Breast epithelium (tissue), 4 donors: ENCODE data around the gene NR1I2. TPM values are rescaled to one million over a fixed set of nuclear protein-coding genes. Genes with fewer than 3 reads are reported as not detected.

Experiments
- DNase-seq, 2 donors: peaks; one replicate each; pipeline ENCODE4 v3.0.0-alpha.2; 2019; ENCODE audit warnings: low spot score in 2 of 2
- H3K27ac ChIP-seq, 2 donors: fragments of 200-600 bp; sonication (generic) in 1 of 2; one replicate each; pipeline ENCODE4 v1.5.1; 2016 to 2019; ENCODE audit warnings: mild to moderate bottlenecking in 1 of 2
- H3K27me3 ChIP-seq, 2 donors: fragments of 200-600 bp; sonication (generic) in 1 of 2; one replicate each; pipeline versions ENCODE4 v1.5.1 to v1.6.0; 2017 to 2019; ENCODE audit warnings: control low read depth in 1 of 2, mild to moderate bottlenecking in 1 of 2
- H3K36me3 ChIP-seq: fragments of 200-600 bp; one replicate; pipeline ENCODE4 v1.5.1; 2019
- H3K4me1 ChIP-seq, 2 donors: fragments of 200-600 bp; sonication (generic); one replicate each; pipeline ENCODE4 v1.5.1; 2016 to 2019; ENCODE audit warnings: control low read depth in 1 of 2
- H3K4me3 ChIP-seq, 3 donors: fragments of 200-600 bp; sonication (generic); 1 replicate in 2 of 3; 2 replicates in 1 of 3; pipeline ENCODE4 v1.5.1; 2016 to 2019; ENCODE audit warnings: mild to moderate bottlenecking in 3 of 3, moderate library complexity in 2 of 3
- H3K9me3 ChIP-seq, 2 donors: fragments of 200-600 bp; sonication (generic) in 1 of 2; one replicate each; pipeline ENCODE4 v1.5.1; 2016 to 2019; ENCODE audit warnings: control low read depth in 1 of 2
- POLR2A ChIP-seq: fragments of 450-650 bp; IDR thresholded peaks from one replicate; pipeline ENCODE4 v1.6.1; 2016; ENCODE audit warnings: antibody characterized with exemption, mild to moderate bottlenecking, moderate library complexity
- POLR2AphosphoS5 ChIP-seq, 3 donors: sonication (generic); formaldehyde crosslinking; IDR thresholded peaks; one replicate each; pipeline ENCODE4 v1.6.1; 2017; ENCODE audit warnings: antibody characterized with exemption in 3 of 3
- intact Hi-C: fragments of 100-400 bp; cut with DNase I; formaldehyde crosslinking; loops from one replicate; pipeline ENCODE4 v1.15.1; 2023; ENCODE audit warnings: low total_unique reads
- total RNA-seq, 3 donors: library from RNA; depleted of rRNA; stranded (reverse); fragments of >200 nt; gene quantifications; one replicate each; pipeline ENCODE4 v1.1.0, GENCODE V29; 2016
- TF ChIP-seq, protein P1 (sequence below), 3 donors: fragments of 450-650 bp; IDR thresholded peaks; one replicate each; pipeline ENCODE4 v1.5.1; 2016 to 2017; ENCODE audit warnings: antibody characterized with exemption in 3 of 3, mild to moderate bottlenecking in 3 of 3, moderate library complexity in 3 of 3

Gene NR1I2
- total RNA-seq, 3 donors from 2014 or later = 0.29 to 0.98 (median 0.32) TPM

DNA sequence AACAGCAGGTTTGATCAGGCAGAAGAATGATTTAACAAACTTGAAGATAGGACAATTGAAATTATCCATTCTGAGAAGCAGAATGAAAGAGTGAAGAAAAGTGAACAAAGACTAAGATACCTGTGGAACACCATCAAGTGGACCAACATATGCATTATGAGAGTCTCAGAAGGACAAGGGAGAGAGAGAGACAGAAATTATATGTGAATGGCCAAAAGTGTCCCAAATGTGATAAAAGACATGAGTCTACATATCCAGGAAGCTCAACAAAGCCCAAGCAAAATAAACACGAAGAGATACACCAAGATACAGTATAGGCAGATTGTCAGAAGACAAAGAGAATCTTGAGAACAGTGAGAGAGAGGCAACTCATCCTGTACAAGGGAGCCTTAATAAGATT is 5.6 kb upstream of the NR1I2 start:
- Histone ChIP-seq H3K9me3 (peaks cover 6 to 8% of the 10 kb centered on the region in 2 donors), H3K27me3 (no peaks in the 10 kb centered on the region), H3K4me3 (no peak overlapping the region), H3K4me1 (no peaks in the 10 kb centered on the region), H3K27ac (no peak overlapping the region), H3K36me3 (no peaks in the 10 kb centered on the region)
- TF ChIP-seq, protein P1, sequence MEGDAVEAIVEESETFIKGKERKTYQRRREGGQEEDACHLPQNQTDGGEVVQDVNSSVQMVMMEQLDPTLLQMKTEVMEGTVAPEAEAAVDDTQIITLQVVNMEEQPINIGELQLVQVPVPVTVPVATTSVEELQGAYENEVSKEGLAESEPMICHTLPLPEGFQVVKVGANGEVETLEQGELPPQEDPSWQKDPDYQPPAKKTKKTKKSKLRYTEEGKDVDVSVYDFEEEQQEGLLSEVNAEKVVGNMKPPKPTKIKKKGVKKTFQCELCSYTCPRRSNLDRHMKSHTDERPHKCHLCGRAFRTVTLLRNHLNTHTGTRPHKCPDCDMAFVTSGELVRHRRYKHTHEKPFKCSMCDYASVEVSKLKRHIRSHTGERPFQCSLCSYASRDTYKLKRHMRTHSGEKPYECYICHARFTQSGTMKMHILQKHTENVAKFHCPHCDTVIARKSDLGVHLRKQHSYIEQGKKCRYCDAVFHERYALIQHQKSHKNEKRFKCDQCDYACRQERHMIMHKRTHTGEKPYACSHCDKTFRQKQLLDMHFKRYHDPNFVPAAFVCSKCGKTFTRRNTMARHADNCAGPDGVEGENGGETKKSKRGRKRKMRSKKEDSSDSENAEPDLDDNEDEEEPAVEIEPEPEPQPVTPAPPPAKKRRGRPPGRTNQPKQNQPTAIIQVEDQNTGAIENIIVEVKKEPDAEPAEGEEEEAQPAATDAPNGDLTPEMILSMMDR (IDR thresholded peaks at IDR 0.05) = no peak
- TF ChIP-seq POLR2A = no peak
- no peak for TF ChIP-seq POLR2AphosphoS5 (IDR thresholded peaks at IDR 0.05)
- intact Hi-C loops = no loop called here
- no peak for DNase-seq

DNA sequence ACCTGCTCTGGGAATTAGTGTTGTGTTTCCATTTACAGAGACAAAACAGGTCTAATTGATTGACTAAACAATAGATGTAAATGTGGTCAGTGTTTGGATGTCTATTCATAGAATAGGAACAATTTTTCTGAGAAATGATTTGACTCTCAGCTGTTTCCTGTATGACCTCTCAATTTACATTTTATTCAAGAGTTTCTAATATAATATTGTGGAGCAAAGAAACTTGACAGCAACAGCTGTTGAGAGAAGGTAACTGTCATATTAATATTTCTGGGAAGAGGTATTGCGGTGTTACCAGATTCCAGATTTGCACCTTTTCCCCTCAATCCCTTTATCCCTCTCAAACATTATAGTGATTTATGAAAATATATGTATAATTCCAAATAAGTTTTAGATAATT is 3.7 kb upstream of the NR1I2 start:
- H3K9me3 ChIP-seq = peaks cover 6 to 8% of the 10 kb centered on the region in 2 donors
- intact Hi-C loops = no loop called here
- TF ChIP-seq, protein P1 (IDR thresholded peaks at IDR 0.05) = no peak
- TF ChIP-seq POLR2AphosphoS5 (IDR thresholded peaks at IDR 0.05) (no peak), POLR2A (no peak)
- no peak overlapping the region for H3K4me3 ChIP-seq
- no peaks in the 10 kb centered on the region for H3K27me3 ChIP-seq
- no peaks in the 10 kb centered on the region for H3K36me3 ChIP-seq
- DNase-seq = no peak
- no peaks in the 10 kb centered on the region for H3K4me1 ChIP-seq
- H3K27ac ChIP-seq = no peak overlapping the region

DNA sequence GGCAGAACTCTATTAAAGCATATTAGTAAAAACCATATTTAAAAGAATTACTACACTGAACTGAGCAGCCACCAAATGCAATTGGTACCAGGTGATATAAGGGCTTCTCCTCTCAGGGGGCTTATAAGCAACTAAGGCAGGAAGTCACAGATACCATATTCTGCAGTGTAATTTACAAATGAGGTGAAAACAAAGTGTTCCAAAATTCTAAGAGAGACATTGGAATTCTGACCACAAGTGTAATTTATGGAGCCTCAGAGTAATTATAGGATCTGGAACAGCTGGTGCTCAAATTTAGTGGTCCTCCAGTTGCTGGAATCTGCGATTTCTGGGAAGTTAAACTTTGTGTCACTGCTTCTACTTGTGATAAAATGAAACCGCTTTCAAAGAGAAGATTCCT is 3.1 kb upstream of the NR1I2 start:
- no peak overlapping the region for H3K4me3 ChIP-seq
- H3K36me3 ChIP-seq = no peaks in the 10 kb centered on the region
- DNase-seq = no peak
- H3K27me3 ChIP-seq = no peaks in the 10 kb centered on the region
- peaks cover 6 to 8% of the 10 kb centered on the region in 2 donors for H3K9me3 ChIP-seq
- no peak for TF ChIP-seq POLR2A
- TF ChIP-seq, protein P1 (IDR thresholded peaks at IDR 0.05) = no peak
- TF ChIP-seq POLR2AphosphoS5 (IDR thresholded peaks at IDR 0.05) = no peak
- H3K4me1 ChIP-seq = no peaks in the 10 kb centered on the region
- no peak overlapping the region for H3K27ac ChIP-seq
- intact Hi-C loops = no loop called here

DNA sequence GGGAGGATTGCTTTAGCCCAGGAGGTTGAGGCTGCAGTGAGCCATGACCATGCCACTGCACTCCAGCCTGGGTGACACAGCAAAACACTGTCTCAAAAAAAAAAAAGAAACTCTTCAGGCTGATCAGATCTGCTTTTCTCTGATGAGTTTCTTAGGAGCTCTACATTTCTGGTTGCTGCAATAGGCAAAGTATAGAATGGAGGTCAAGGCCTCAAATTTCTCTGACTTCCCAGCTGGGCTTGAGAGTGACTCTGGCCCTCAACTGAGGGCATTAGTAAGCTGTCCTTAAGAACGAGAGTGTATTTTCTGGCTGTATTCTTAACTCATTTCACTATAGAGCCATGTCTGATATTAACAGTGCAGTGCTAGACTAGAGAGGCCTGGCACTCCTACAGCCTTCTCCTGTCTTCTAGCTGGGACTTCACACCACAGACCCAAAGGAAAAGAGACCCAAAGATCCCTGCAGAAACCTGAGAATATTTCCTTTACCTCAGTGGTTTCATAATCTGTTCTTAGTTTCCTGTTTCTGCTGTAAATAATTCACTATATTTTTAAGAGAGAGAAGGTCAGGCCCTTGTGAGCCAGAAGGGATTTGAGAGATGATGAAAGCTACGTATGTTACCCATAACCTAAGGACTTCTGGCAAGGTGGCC is 2.0 kb upstream of the NR1I2 start:
- no peak for TF ChIP-seq POLR2A
- no peak for TF ChIP-seq POLR2AphosphoS5 (IDR thresholded peaks at IDR 0.05)
- TF ChIP-seq, protein P1 (IDR thresholded peaks at IDR 0.05) = no peak
- peaks cover 6 to 8% of the 10 kb centered on the region in 2 donors for H3K9me3 ChIP-seq
- no peaks in the 10 kb centered on the region for H3K4me1 ChIP-seq
- intact Hi-C loops = no loop called here
- H3K4me3 ChIP-seq = no peak overlapping the region
- no peak overlapping the region for H3K27ac ChIP-seq
- H3K36me3 ChIP-seq = no peaks in the 10 kb centered on the region
- no peaks in the 10 kb centered on the region for H3K27me3 ChIP-seq
- DNase-seq = no peak

DNA sequence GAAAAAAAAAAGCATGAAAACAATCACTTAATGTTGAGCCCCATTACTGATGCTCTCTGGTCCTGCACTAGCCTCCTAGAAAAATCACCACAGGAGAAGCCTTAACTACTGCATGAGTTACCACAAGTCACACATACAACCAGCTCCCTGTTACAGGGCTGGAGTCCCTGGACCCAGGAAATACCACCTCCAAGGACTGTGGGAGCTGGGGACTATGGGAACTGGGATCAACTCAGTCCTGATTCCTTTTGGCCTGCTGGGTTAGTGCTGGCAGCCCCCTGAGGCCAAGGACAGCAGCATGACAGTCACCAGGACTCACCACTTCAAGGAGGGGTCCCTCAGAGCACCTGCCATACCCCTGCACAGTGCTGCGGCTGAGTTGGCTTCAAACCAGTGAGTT is 559 bp downstream of the NR1I2 start:
- Histone ChIP-seq H3K4me1 (no peaks in the 10 kb centered on the region), H3K36me3 (no peaks in the 10 kb centered on the region), H3K27ac (no peak overlapping the region), H3K4me3 (no peak overlapping the region), H3K9me3 (no peaks in the 10 kb centered on the region), H3K27me3 (no peaks in the 10 kb centered on the region)
- intact Hi-C loops = no loop called here
- no peak for DNase-seq
- no peak for TF ChIP-seq POLR2A
- TF ChIP-seq, protein P1 (IDR thresholded peaks at IDR 0.05) = no peak
- TF ChIP-seq POLR2AphosphoS5 (IDR thresholded peaks at IDR 0.05) = no peak
